HepG2 (cell line): ENCODE data around the gene WDR27. TPM values are rescaled to one million over a fixed set of nuclear protein-coding genes. Genes with fewer than 3 reads are reported as not detected.

Experiments used
- ATAC-seq: fragments of 200-7000 bp; cut with Tn5 transposase; 3 replicates; pipeline ENCODE4 v1.9.1; 2020; ENCODE audit warnings: mild to moderate bottlenecking, moderate library complexity
- BruUV-seq: library from RNA; stranded (reverse); fragments of 400-500 nt; replicated peaks from 2 replicates; lab custom pipeline; 2021; lab: Mats Ljungman, UMichigan
- CTCF ChIA-PET: fragments of 300-600 bp; formaldehyde crosslinking; extraction: SDS; loops from one replicate; lab custom pipeline; 2021; ENCODE audit warnings: low total read pairs, inconsistent platforms, low intra/inter-chr PET ratio; lab: Yijun Ruan, JAX
- POLR2A ChIA-PET: fragments of 350-600 bp; sonication (Branson Sonifier 250); formaldehyde crosslinking; loops from one replicate; lab custom pipeline; 2020; ENCODE audit warnings: antibody characterized with exemption, inconsistent platforms; lab: Yijun Ruan, JAX
- DNase-seq: peaks from one replicate; pipeline ENCODE4 v3.0.0-alpha.2; 2015; ENCODE audit warnings: low spot score
- FAIRE-seq: peaks from 3 replicates; lab custom pipeline; 2011; peaks lifted over from hg19 to GRCh38; lab: Jason Lieb, UNC
- H2AFZ ChIP-seq: one replicate; pipeline ENCODE4 v1.6.1; 2011; ENCODE audit warnings: low read length, inconsistent platforms
- H3K27ac ChIP-seq: fragments of 300-600 bp; 3 replicates; pipeline ENCODE4 v1.8.0; 2011; ENCODE audit warnings: mixed run types, mild to moderate bottlenecking, mixed read lengths, low read length, inconsistent platforms; ENCODE audit not compliant: insufficient read depth; ENCODE audit errors: extremely low read length
- H3K27me3 ChIP-seq, 2 experiments: fragments of 200-600 bp in 1 of 2; 2 replicates in 1 of 2; 3 replicates in 1 of 2; pipeline versions ENCODE4 v1.6.0 to v1.8.0; 2011; ENCODE audit warnings: low read length in 2 of 2, mild to moderate bottlenecking in 2 of 2, moderate library complexity in 2 of 2, inconsistent platforms in 1 of 2; ENCODE audit not compliant: insufficient read depth in 2 of 2, control insufficient read depth in 1 of 2
- H3K36me3 ChIP-seq, 2 experiments: fragments of 200-600 bp in 1 of 2; replicated peaks in 1 of 2; 2 replicates in 1 of 2; 3 replicates in 1 of 2; pipeline versions ENCODE4 v1.5.1 to v1.8.0; 2011; ENCODE audit warnings: low read length in 2 of 2, inconsistent platforms in 1 of 2; ENCODE audit not compliant: insufficient read depth in 2 of 2, control insufficient read depth in 1 of 2
- H3K4me1 ChIP-seq: 2 replicates; pipeline ENCODE4 v1.5.1; 2012; ENCODE audit warnings: low read length, inconsistent platforms; ENCODE audit not compliant: insufficient read depth
- H3K4me2 ChIP-seq: 2 replicates; pipeline ENCODE4 v1.6.0; 2011; ENCODE audit warnings: low read depth, low read length, inconsistent platforms
- H3K4me3 ChIP-seq, 3 experiments: fragments of 200-600 bp in 1 of 3; sonication (generic), shearing (Covaris generic) in 1 of 3; replicated peaks in 1 of 3; 2 replicates each; pipeline ENCODE4 v1.5.1; 2011 to 2016; ENCODE audit warnings: low read length in 3 of 3, inconsistent platforms in 2 of 3, low read depth in 2 of 3, mild to moderate bottlenecking in 2 of 3, control low read depth in 1 of 3, mixed read lengths in 1 of 3; ENCODE audit not compliant: insufficient read depth in 1 of 3
- H3K79me2 ChIP-seq: one replicate; pipeline ENCODE4 v1.6.1; 2011; ENCODE audit warnings: low read length, inconsistent platforms; ENCODE audit not compliant: insufficient read depth
- H3K9ac ChIP-seq: 2 replicates; pipeline ENCODE4 v1.6.0; 2011; ENCODE audit warnings: mild to moderate bottlenecking, low read depth, low read length, inconsistent platforms; ENCODE audit not compliant: insufficient read depth
- H3K9me3 ChIP-seq: 2 replicates; pipeline ENCODE4 v1.5.1; 2012; ENCODE audit warnings: mild to moderate bottlenecking, low read length
- H4K20me1 ChIP-seq: 2 replicates; pipeline ENCODE4 v1.6.0; 2011; ENCODE audit warnings: inconsistent platforms, mild to moderate bottlenecking, low read length, moderate library complexity; ENCODE audit not compliant: insufficient read depth
- GATAD2A ChIP-seq: IDR thresholded peaks from 2 replicates; pipeline ENCODE4 v1.6.1; 2016
- HNRNPL ChIP-seq: fragments of 200-400 bp; formaldehyde crosslinking; IDR thresholded peaks from 2 replicates; pipeline ENCODE4 v1.6.1; 2017; ENCODE audit warnings: mild to moderate bottlenecking, low read depth, low read length
- JDP2 ChIP-seq: sonication (generic); formaldehyde crosslinking; IDR thresholded peaks from 2 replicates; pipeline ENCODE4 v1.8.1; 2022; ENCODE audit warnings: missing genetic modification reagents, borderline replicate concordance
- PAF1 ChIP-seq: IDR thresholded peaks from 2 replicates; pipeline ENCODE4 v1.6.1; 2016; ENCODE audit warnings: missing genetic modification reagents, missing compliant biosample characterization
- SNAI1 ChIP-seq: sonication (generic); formaldehyde crosslinking; IDR thresholded peaks from 2 replicates; pipeline ENCODE4 v1.5.0; 2020; ENCODE audit warnings: mild to moderate bottlenecking, missing genetic modification reagents, borderline replicate concordance
- ZNF331 ChIP-seq: sonication (generic); formaldehyde crosslinking; IDR thresholded peaks from 2 replicates; pipeline ENCODE4 v1.4.0; 2020; ENCODE audit warnings: missing genetic modification reagents
- WGBS: methylation state at CpG from one replicate; pipeline ENCODE4 v1.1.6; 2017; ENCODE audit warnings: low lambda C conversion rate; 5-methylcytosine and 5-hydroxymethylcytosine counted together
- in situ Hi-C: cut with HindIII; loops from 2 replicates; pipeline ENCODE4 v1.10.0; 2017; ENCODE audit warnings: low pct_unique_long_range_greater_than_20kb; ENCODE audit not compliant: extremely low pct_ligation_motif_present
- intact Hi-C: fragments of 100-400 bp; cut with micrococcal nuclease; formaldehyde crosslinking; loops from one replicate; pipeline ENCODE4 v1.10.0; 2022; ENCODE audit not compliant: unreplicated experiment
- polyA plus RNA-seq, 8 experiments: library from polyadenylated mRNA; depleted of rRNA in 3 of 8; stranded (reverse) in 7 of 8; unstranded in 1 of 8; fragments of >200 nt; fragmentation: Illumina TruSeq in 4 of 8; extraction: Trizol in 4 of 8; gene quantifications; 2 replicates each; pipeline versions ENCODE4 v1.2.1 to v1.2.3, GENCODE V29; 2011 to 2016; ENCODE audit warnings: low read depth in 4 of 8, missing spikeins in 1 of 8, mixed read lengths in 1 of 8; ENCODE audit not compliant: insufficient read depth in 1 of 8
- total RNA-seq, 5 experiments: library from RNA; depleted of rRNA; stranded (reverse); fragments of >200 nt; fragmentation: Illumina TruSeq; extraction: Trizol; gene quantifications; 2 replicates each; pipeline ENCODE4 v1.2.3, GENCODE V29; 2016; ENCODE audit warnings: low read depth in 1 of 5
- TF ChIP-seq, protein P1 (sequence below): sonication (generic); formaldehyde crosslinking; IDR thresholded peaks from 2 replicates; pipeline ENCODE4 v1.5.1; 2020; ENCODE audit warnings: mild to moderate bottlenecking, missing genetic modification reagents, moderate library complexity
- TF ChIP-seq, protein P2 (sequence below): sonication (generic); formaldehyde crosslinking; IDR thresholded peaks from 2 replicates; pipeline ENCODE4 v1.5.0; 2020; ENCODE audit warnings: missing genetic modification reagents, mild to moderate bottlenecking, borderline replicate concordance
- TF ChIP-seq, protein P3 (sequence below): sonication (generic); formaldehyde crosslinking; IDR thresholded peaks from 2 replicates; pipeline ENCODE4 v1.8.0; 2022; ENCODE audit warnings: missing genetic modification reagents, mild to moderate bottlenecking, moderate library complexity, borderline replicate concordance
- TF ChIP-seq, protein P4 (sequence below): sonication (generic); formaldehyde crosslinking; IDR thresholded peaks from 2 replicates; pipeline ENCODE4 v1.4.0; 2020; ENCODE audit warnings: missing genetic modification reagents

WDR27 gene
- total and polyA plus RNA-seq, 2 of the 13 experiments (the other 11 are each of a cell fraction or from before 2014, with no cell fraction given): 34.1 to 80.3 TPM

DNA sequence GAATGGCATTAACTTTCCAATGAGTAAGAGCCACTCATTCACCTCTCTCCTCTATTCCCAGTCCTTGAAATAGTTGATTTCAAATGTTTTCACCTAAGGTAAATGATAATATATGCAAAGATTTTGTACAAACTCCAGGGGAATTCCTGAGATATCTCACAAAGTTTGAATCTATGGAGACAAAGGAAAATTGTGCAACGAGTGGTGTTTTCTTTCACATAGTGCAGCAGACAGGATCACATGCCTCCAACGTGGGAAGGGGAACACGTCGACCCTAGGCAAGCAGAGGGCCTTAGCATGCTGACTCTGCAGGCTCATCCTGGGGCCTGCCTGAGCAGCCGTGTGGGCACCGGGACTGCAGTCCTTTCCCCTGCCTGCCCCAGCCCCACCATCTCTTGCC is 252.6 kb downstream of the WDR27 start (continued):
- TF ChIP-seq PAF1: no peak
- no peak for TF ChIP-seq JDP2

DNA sequence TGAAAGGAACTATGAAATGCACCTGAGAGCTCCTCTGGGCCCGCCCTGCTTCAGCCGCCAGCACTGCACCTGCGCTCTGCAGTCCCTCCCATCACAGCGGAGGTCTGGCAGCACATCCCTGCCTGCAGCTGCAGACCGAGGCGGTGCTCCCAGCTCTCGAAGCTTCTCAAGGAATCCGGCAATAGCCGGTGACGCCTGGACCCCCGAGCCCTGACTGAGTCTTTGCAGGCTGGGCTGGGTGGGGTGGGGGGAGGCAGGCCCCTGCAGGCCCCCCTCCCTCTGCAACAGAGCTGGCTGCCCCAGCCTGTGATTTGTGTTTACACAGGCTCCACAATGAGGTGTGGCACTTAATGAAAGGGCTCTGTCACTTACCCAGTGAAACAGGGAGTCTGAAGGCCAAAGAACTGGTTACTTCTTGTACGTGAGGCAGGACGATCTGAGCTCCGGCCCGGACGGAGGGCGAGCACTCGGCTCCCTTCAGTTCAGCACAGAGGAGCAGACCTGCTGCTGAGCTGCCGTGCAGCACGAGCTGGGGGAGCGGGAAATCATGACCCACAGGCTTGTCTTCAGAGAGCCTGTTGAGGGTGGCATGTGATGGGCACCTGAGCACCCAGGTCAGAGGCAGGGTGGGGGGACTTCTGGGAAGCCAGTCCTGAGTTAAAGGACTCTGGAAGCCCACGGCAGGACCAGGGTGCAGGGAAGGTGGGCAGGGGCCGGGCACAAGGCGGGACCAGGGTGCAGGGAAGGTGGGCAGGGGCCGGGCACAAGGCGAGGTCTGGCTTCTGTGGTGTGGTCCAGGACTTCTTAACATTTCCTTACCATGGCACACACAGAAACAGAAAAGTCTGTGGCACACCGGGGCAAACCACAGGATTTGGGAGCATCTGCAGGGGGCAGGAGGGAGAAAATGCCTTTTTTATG is 255.9 kb downstream of the WDR27 start:
- Histone ChIP-seq H3K4me2 (no peak overlapping the region; the same call in 1 of the 2 replicates), H3K9ac (no peak overlapping the region), H3K4me1 (no peaks in the 10 kb centered on the region), H4K20me1 (no peaks in the 10 kb centered on the region), H3K79me2 (no peaks in the 10 kb centered on the region), H3K9me3 (no peaks in the 10 kb centered on the region), H3K27me3 (peaks cover 0 to 5% of the 10 kb centered on the region in 2 experiments; a peak in 2 of 5 replicates), H3K27ac (no peak overlapping the region), H2AFZ (no peak overlapping the region), H3K36me3 (no peaks in the 10 kb centered on the region; a peak in 1 of 5 replicates), H3K4me3 (no peak overlapping the region)
- TF ChIP-seq ZNF331: no peak
- TF ChIP-seq, protein P1, sequence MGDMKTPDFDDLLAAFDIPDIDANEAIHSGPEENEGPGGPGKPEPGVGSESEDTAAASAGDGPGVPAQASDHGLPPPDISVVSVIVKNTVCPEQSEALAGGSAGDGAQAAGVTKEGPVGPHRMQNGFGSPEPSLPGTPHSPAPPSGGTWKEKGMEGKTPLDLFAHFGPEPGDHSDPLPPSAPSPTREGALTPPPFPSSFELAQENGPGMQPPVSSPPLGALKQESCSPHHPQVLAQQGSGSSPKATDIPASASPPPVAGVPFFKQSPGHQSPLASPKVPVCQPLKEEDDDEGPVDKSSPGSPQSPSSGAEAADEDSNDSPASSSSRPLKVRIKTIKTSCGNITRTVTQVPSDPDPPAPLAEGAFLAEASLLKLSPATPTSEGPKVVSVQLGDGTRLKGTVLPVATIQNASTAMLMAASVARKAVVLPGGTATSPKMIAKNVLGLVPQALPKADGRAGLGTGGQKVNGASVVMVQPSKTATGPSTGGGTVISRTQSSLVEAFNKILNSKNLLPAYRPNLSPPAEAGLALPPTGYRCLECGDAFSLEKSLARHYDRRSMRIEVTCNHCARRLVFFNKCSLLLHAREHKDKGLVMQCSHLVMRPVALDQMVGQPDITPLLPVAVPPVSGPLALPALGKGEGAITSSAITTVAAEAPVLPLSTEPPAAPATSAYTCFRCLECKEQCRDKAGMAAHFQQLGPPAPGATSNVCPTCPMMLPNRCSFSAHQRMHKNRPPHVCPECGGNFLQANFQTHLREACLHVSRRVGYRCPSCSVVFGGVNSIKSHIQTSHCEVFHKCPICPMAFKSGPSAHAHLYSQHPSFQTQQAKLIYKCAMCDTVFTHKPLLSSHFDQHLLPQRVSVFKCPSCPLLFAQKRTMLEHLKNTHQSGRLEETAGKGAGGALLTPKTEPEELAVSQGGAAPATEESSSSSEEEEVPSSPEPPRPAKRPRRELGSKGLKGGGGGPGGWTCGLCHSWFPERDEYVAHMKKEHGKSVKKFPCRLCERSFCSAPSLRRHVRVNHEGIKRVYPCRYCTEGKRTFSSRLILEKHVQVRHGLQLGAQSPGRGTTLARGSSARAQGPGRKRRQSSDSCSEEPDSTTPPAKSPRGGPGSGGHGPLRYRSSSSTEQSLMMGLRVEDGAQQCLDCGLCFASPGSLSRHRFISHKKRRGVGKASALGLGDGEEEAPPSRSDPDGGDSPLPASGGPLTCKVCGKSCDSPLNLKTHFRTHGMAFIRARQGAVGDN (CRISPR knock-in tag): 0 out of 2 replicates have a peak, but pooled peaks have one; percentile 14
- TF ChIP-seq, protein P2, sequence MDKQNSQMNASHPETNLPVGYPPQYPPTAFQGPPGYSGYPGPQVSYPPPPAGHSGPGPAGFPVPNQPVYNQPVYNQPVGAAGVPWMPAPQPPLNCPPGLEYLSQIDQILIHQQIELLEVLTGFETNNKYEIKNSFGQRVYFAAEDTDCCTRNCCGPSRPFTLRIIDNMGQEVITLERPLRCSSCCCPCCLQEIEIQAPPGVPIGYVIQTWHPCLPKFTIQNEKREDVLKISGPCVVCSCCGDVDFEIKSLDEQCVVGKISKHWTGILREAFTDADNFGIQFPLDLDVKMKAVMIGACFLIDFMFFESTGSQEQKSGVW (CRISPR knock-in tag): no peak
- TF ChIP-seq GATAD2A: no peak
- no peak for TF ChIP-seq SNAI1 (CRISPR knock-in tag)
- TF ChIP-seq, protein P3, sequence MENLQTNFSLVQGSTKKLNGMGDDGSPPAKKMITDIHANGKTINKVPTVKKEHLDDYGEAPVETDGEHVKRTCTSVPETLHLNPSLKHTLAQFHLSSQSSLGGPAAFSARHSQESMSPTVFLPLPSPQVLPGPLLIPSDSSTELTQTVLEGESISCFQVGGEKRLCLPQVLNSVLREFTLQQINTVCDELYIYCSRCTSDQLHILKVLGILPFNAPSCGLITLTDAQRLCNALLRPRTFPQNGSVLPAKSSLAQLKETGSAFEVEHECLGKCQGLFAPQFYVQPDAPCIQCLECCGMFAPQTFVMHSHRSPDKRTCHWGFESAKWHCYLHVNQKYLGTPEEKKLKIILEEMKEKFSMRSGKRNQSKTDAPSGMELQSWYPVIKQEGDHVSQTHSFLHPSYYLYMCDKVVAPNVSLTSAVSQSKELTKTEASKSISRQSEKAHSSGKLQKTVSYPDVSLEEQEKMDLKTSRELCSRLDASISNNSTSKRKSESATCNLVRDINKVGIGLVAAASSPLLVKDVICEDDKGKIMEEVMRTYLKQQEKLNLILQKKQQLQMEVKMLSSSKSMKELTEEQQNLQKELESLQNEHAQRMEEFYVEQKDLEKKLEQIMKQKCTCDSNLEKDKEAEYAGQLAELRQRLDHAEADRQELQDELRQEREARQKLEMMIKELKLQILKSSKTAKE (CRISPR knock-in tag): no peak
- 0 out of 2 replicates have a peak, but pooled peaks have one; percentile 48 for TF ChIP-seq HNRNPL
- TF ChIP-seq, protein P4, sequence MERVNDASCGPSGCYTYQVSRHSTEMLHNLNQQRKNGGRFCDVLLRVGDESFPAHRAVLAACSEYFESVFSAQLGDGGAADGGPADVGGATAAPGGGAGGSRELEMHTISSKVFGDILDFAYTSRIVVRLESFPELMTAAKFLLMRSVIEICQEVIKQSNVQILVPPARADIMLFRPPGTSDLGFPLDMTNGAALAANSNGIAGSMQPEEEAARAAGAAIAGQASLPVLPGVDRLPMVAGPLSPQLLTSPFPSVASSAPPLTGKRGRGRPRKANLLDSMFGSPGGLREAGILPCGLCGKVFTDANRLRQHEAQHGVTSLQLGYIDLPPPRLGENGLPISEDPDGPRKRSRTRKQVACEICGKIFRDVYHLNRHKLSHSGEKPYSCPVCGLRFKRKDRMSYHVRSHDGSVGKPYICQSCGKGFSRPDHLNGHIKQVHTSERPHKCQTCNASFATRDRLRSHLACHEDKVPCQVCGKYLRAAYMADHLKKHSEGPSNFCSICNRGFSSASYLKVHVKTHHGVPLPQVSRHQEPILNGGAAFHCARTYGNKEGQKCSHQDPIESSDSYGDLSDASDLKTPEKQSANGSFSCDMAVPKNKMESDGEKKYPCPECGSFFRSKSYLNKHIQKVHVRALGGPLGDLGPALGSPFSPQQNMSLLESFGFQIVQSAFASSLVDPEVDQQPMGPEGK (CRISPR knock-in tag): 0 out of 2 replicates have a peak, but pooled peaks have one; percentile 22
- ATAC-seq (peak; percentile 56), DNase-seq (no peak), FAIRE-seq (no peak)
- POLR2A ChIA-PET: no interaction called here
- intact Hi-C loops: no loop called here
- WGBS: 37% methylated on average over 25 of the region's 27 CpGs
- in situ Hi-C loops: no loop called here
- BruUV-seq: no TSS peak
- CTCF ChIA-PET: no interaction called here
